Mesenteric fat pad (tissue), 1 donor: ENCODE measurements around the gene ELF5. TPM values are rescaled to one million over a fixed set of nuclear protein-coding genes. Genes with fewer than 3 reads are reported as not detected.

Experiments
- total RNA-seq: library from RNA; stranded (reverse); fragmentation: NEBNext Ultra II Directional; extraction: Animal tissue kit (Norgen Biotek cat#: 25700); gene quantifications from one replicate; pipeline ENCODE4 v1.2.1, GENCODE V29; 2021
- donor health status: DM: yes; HTN: yes; CAD: no.

ELF5 gene
- total RNA-seq, 1 donor from 2014 or later = not detected

Other genes starting within 250 kb of the ELF5 start
- gene ABTB2, start 155.8 kb downstream of the ELF5 start, total RNA-seq = 6.1 TPM
- 292 TPM for gene CAT, start 74.9 kb downstream of the ELF5 start, total RNA-seq
- 0.22 TPM for gene EHF, start 107.3 kb upstream of the ELF5 start, total RNA-seq